Calu3 (cell line): ENCODE measurements around the gene ZNF786. TPM values are rescaled to one million over a fixed set of nuclear protein-coding genes. Genes with fewer than 3 reads are reported as not detected.
"Not testable (repeated sequence)": the region's sequence is repeated elsewhere in the genome, so short reads cannot be mapped to it uniquely, and the experiment has no call there.

ENCODE experiments used
- BruUV-seq: library from RNA; stranded (reverse); fragments of 400-500 nt; replicated peaks from 2 replicates; lab custom pipeline; 2021; lab: Mats Ljungman, UMichigan
- CTCF ChIA-PET: fragments of 300-600 bp; sonication (Branson Sonifier 250); formaldehyde crosslinking; loops from one replicate; lab custom pipeline; 2022; ENCODE audit warnings: antibody characterized with exemption; lab: Charles Lee
- DNase-seq: peaks from one replicate; pipeline ENCODE4 v3.0.0; 2022
- H3K27ac Mint-ChIP-seq: one replicate; pipeline ENCODE4 v1.8.0; 2022; ENCODE audit warnings: mixed read lengths; ENCODE audit not compliant: unreplicated experiment
- H3K27me3 Mint-ChIP-seq: one replicate; pipeline ENCODE4 v1.8.0; 2022; ENCODE audit warnings: mixed read lengths; ENCODE audit not compliant: unreplicated experiment
- H3K36me3 Mint-ChIP-seq: one replicate; pipeline ENCODE4 v1.8.0; 2022; ENCODE audit warnings: mild to moderate bottlenecking, moderate library complexity, mixed read lengths; ENCODE audit not compliant: insufficient read depth, unreplicated experiment
- H3K4me1 Mint-ChIP-seq: one replicate; pipeline ENCODE4 v1.8.0; 2022; ENCODE audit warnings: mild to moderate bottlenecking, low read depth, mixed read lengths; ENCODE audit not compliant: unreplicated experiment
- H3K4me3 Mint-ChIP-seq: one replicate; pipeline ENCODE4 v1.8.0; 2022; ENCODE audit warnings: mild to moderate bottlenecking, low read depth, moderate library complexity, mixed read lengths; ENCODE audit not compliant: unreplicated experiment
- H3K9me3 Mint-ChIP-seq: one replicate; pipeline ENCODE4 v1.8.0; 2022; ENCODE audit warnings: low read depth, mixed read lengths; ENCODE audit not compliant: unreplicated experiment
- intact Hi-C: fragments of 100-400 bp; cut with micrococcal nuclease; formaldehyde crosslinking; loops from one replicate; pipeline ENCODE4 v1.10.0; 2022; ENCODE audit not compliant: unreplicated experiment
- total RNA-seq: library from RNA; stranded (reverse); gene quantifications from 2 replicates; pipeline ENCODE4 v1.2.3, GENCODE V29; 2022
- TF ChIP-seq, protein P1 (sequence below): fragments of 200-600 bp; IDR thresholded peaks from one replicate; pipeline ENCODE4 v1.8.0; 2022; ENCODE audit warnings: antibody characterized with exemption; ENCODE audit not compliant: unreplicated experiment

ZNF786 gene
- total RNA-seq, 1 experiment from 2014 or later = 9.8 TPM

DNA sequence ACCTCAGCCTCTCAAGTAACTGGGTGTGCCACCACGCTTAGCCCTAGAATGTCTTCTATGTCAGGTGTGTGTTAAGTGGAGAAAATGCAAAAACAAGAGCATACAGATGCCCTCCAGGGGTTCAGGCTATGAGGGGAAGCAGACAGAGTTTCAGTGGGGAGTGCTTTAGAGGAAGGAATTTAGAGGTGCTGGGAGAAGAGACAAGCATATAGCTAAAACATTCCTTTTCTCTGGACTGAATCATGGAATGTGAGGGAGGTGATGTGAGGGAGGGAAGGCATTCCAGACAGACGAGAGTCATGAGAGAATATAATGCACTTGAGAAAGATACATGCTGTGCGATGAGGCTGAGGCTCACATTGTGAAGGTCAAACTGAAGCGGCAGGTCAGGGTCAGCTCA lies 6.6 kb upstream of the ZNF786 start:
- no peak for DNase-seq
- no peaks in the 10 kb centered on the region for H3K4me1 Mint-ChIP-seq
- CTCF ChIA-PET = no interaction called here
- H3K4me3 Mint-ChIP-seq = no peak overlapping the region
- intact Hi-C loops = no loop called here
- no TSS peak for BruUV-seq
- TF ChIP-seq, protein P1, sequence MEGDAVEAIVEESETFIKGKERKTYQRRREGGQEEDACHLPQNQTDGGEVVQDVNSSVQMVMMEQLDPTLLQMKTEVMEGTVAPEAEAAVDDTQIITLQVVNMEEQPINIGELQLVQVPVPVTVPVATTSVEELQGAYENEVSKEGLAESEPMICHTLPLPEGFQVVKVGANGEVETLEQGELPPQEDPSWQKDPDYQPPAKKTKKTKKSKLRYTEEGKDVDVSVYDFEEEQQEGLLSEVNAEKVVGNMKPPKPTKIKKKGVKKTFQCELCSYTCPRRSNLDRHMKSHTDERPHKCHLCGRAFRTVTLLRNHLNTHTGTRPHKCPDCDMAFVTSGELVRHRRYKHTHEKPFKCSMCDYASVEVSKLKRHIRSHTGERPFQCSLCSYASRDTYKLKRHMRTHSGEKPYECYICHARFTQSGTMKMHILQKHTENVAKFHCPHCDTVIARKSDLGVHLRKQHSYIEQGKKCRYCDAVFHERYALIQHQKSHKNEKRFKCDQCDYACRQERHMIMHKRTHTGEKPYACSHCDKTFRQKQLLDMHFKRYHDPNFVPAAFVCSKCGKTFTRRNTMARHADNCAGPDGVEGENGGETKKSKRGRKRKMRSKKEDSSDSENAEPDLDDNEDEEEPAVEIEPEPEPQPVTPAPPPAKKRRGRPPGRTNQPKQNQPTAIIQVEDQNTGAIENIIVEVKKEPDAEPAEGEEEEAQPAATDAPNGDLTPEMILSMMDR = no peak
- no peak overlapping the region for H3K27ac Mint-ChIP-seq
- no peaks in the 10 kb centered on the region for H3K27me3 Mint-ChIP-seq
- no peaks in the 10 kb centered on the region for H3K36me3 Mint-ChIP-seq
- no peaks in the 10 kb centered on the region for H3K9me3 Mint-ChIP-seq

DNA sequence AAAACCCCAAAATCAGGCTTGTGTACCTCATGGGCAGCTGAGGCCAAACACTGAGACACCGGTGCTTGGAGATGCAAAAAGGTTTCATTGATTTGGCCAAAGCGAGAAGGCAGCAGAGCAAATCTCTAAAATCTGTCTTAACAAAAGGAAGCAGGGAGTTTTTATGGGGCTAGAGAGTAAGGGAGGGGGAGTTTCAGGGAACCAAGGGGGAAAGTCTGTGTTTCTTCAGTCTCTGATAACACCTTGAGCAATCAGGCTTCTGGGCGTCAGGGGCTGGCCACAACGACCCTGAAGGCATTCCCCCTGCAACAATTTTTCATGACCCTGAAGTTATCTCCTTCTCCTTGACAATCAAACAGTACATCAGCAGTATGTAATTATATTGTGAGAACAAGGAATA lies 2.7 kb upstream of the ZNF786 start:
- H3K36me3 Mint-ChIP-seq = peaks cover 20% of the 10 kb centered on the region
- intact Hi-C loops = no loop called here
- peaks cover 20% of the 10 kb centered on the region for H3K4me1 Mint-ChIP-seq
- no peak overlapping the region for H3K4me3 Mint-ChIP-seq
- CTCF ChIA-PET = no interaction called here
- no peak overlapping the region for H3K27ac Mint-ChIP-seq
- BruUV-seq = no TSS peak
- no peaks in the 10 kb centered on the region for H3K27me3 Mint-ChIP-seq
- H3K9me3 Mint-ChIP-seq = no peaks in the 10 kb centered on the region
- TF ChIP-seq, protein P1 = no peak
- DNase-seq = no peak

DNA sequence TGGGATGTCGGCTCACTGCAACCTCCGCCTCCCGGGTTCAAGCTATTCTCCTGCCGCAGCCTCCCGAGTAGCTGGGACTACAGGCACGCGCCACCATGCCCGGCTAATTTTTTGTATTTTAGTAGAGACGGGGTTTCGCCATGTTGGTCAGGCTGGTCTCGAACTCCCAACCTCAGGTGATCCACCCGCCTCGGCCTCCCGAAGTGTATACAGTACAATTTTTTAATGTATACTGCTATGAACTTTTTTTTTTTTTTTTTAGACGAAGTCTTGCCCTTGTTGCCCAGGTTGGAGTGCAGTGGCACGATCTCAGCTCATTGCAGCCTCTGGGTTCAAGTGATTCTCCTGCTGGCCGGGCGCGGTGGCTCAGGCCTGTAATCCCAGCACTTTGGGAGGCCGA lies 1.7 kb upstream of the ZNF786 start:
- DNase-seq, intact Hi-C loops, H3K4me3 Mint-ChIP-seq, H3K27ac Mint-ChIP-seq, H3K9me3 Mint-ChIP-seq, H3K27me3 Mint-ChIP-seq, BruUV-seq: not testable (repeated sequence)
- CTCF ChIA-PET = interaction anchor here (0.7 kb wide), 2 partner anchors 56 to 71 kb away, joined by 3 read pairs; no protein-coding TSS in a partner anchor
- peaks cover 20% of the 10 kb centered on the region for H3K36me3 Mint-ChIP-seq
- peaks cover 20% of the 10 kb centered on the region for H3K4me1 Mint-ChIP-seq

DNA sequence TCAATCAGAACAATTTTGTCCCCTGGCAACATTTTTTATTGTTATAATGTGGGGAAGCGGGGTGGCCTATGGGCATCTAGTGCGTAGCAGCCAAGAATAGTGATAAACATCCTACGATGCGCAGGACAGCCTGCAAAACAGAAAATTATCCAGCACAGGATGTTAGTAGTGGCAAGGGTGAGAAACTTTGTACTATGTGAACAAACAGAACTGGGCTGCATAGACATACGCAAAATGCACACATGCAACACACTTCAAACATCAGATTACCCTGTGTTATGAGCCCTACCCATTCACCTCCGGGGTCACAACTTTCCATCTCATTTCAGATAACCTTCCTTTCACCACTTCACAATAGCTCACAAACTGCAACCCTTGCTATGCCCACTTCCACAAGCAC lies 3.1 kb downstream of the ZNF786 start:
- no peak for DNase-seq
- TF ChIP-seq, protein P1 = no peak
- intact Hi-C loops = no loop called here
- Mint-ChIP-seq H3K36me3 (peaks cover 20% of the 10 kb centered on the region), H3K27ac (no peak overlapping the region), H3K4me1 (peaks cover 20% of the 10 kb centered on the region), H3K4me3 (no peak overlapping the region), H3K27me3 (no peaks in the 10 kb centered on the region), H3K9me3 (peaks cover 3% of the 10 kb centered on the region)
- no TSS peak for BruUV-seq
- CTCF ChIA-PET = interaction anchor here (0.7 to 1.2 kb wide), 2 partner anchors 16 to 21 kb away, joined by 3 to 4 read pairs; no protein-coding TSS in a partner anchor

DNA sequence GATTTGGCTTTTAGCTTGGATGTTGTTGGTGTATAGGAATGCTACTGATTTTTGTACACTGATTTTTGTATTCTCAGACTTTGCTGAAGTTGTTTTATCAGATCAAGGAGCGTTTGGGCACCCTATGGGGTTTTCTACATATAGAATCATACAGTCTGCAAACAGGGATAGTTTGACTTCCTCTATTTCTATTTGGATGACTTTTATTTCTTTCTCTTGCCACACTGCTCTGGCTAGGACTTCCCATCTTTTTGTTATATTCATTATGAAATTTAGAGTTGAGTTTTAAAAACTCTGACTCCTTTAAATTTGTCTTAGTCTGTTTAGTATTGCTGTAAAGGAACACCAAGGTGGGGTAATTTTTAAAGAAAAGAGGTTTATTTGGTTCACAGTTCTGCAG lies 4.7 kb downstream of the ZNF786 start:
- H3K36me3 Mint-ChIP-seq = peaks cover 12% of the 10 kb centered on the region
- DNase-seq = no peak
- BruUV-seq = no TSS peak

More for the DNA sequence above, 4.7 kb downstream of the ZNF786 start:
- TF ChIP-seq, protein P1 = no peak
- peaks cover 10% of the 10 kb centered on the region for H3K4me1 Mint-ChIP-seq
- peaks cover 3% of the 10 kb centered on the region for H3K9me3 Mint-ChIP-seq
- no peak overlapping the region for H3K27ac Mint-ChIP-seq
- CTCF ChIA-PET = no interaction called here
- no peaks in the 10 kb centered on the region for H3K27me3 Mint-ChIP-seq
- intact Hi-C loops = no loop called here
- no peak overlapping the region for H3K4me3 Mint-ChIP-seq
